Diencephalon (tissue), 1 donor: ENCODE data around the gene HJV. TPM values are rescaled to one million over a fixed set of nuclear protein-coding genes. Genes with fewer than 3 reads are reported as not detected.
A peak's percentile ranks its signal among the peaks of the same experiment; 100 is the strongest.

Source experiments
- small RNA-seq: library from RNA; depleted of rRNA; stranded (forward); fragments of <200 nt; gene quantifications from one replicate; pipeline ENCODE3, GENCODE V24; 2014
- total RNA-seq: library from RNA; depleted of rRNA; stranded (reverse); fragments of >200 nt; gene quantifications from one replicate; pipeline ENCODE4 v1.2.3, GENCODE V29; 2014

The HJV gene, protein sequence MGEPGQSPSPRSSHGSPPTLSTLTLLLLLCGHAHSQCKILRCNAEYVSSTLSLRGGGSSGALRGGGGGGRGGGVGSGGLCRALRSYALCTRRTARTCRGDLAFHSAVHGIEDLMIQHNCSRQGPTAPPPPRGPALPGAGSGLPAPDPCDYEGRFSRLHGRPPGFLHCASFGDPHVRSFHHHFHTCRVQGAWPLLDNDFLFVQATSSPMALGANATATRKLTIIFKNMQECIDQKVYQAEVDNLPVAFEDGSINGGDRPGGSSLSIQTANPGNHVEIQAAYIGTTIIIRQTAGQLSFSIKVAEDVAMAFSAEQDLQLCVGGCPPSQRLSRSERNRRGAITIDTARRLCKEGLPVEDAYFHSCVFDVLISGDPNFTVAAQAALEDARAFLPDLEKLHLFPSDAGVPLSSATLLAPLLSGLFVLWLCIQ
- total RNA-seq = 0.23 TPM

DNA sequence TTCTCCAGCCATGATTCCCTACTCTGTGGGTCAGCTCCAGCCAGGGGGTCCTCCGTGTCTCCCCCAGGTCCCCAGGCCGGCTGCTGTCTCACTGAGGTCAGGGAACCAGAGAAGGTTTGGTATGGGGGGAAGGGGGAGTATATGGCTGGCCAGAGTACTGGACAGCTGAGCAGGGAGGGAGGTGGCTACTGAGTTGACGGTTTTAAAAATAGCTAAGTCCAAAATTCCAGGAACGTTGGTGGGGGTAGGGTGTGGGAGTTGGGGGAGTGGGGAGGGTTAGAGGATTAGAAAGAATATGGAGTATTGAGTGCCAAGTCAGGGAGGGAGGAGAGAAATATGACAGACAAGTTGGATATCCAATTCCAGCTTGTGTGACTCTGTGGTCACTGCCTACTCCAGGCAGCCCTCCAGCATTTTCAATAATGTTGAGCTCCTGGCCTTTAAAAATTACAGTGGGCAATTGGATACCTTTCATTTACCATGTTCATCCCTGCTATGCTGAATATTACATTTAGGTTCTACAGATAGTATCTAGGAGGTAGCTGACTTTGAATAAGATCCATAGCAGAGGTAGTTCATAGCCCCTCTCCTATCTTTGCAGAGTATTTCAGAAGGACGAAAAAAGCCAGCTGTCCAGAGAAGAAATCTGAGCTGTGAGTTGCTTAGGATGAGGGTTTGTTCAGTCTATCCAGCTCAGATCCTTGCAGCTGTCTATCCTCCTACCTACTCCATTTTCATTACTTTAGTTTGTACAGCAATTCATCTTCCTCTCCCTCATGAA lies at the start of gene HJV:
Gene HJV, minus strand, starts transcription at position 114 of the 781 bp plus-strand sequence. CDS start 1,504 bp downstream, outside the sequence.

DNA sequence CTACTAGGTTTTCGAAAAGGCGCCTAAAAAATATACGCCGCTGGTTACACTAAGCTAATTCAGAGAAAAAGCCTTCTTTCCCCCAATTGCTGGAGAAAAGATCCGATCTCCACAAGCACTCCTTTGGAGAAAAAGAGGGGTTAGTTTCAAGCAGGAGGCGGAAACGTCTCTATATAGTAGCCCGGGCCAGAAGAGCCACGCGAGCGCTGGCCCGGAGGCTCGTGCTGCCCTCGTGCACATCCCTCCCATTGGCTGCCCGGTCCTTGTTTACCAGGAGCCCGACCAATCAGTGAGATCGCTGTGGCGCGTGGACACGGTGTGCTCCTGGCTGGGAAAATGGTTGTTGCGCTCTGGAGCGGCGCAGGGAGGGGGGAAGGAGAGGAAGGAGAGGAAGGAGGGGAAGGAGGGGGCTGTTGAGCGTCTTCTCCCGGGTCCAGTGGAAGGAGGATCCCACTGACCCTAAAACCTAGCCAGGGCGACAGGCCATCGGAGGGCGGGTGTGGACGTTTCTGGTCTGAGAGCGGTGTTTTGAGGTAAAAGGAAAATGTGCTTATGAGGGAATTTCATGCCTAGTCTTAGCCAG lies 25.0 kb downstream of the HJV start, which contains the start of gene TXNIP:
Gene TXNIP, minus strand, starts transcription at position 147 of the 583 bp plus-strand sequence. CDS start 313 bp downstream, outside the sequence.

Small RNA genes within 50 kb of the gene (small RNA-seq; reads per million reads assigned to genes)
- 8.2 reads per million, percentile 93 among the genes with 10 or more reads in this experiment for gene RNVU1-6

Other genes with a start within 250 kb of the HJV start
- gene RNF115, start 197.6 kb downstream of the HJV start, total RNA-seq = 32.5 TPM
- 29.1 TPM for gene POLR3C, start 197.5 kb downstream of the HJV start, total RNA-seq
- 8.5 TPM for gene NUDT17, start 176.1 kb downstream of the HJV start, total RNA-seq
- 11.5 TPM for gene PIAS3, start 162.7 kb downstream of the HJV start, total RNA-seq
- gene ANKRD35, start 135.9 kb downstream of the HJV start, total RNA-seq = 1.6 TPM
- gene ITGA10, start 111.7 kb downstream of the HJV start, total RNA-seq = 1.4 TPM
- 32.1 TPM for gene PEX11B, start 103.0 kb downstream of the HJV start, total RNA-seq
- 74.5 TPM for gene RBM8A, start 94.3 kb downstream of the HJV start, total RNA-seq
- 23.5 TPM for gene LIX1L, start 63.7 kb downstream of the HJV start, total RNA-seq
- 2.5 TPM for gene ANKRD34A, start 57.2 kb downstream of the HJV start, total RNA-seq
- gene POLR3GL, start 57.0 kb downstream of the HJV start, total RNA-seq = 13.4 TPM
- gene TXNIP, start 25.2 kb downstream of the HJV start, total RNA-seq = 93.9 TPM
- gene NBPF10, start 123.1 kb upstream of the HJV start, total RNA-seq = 0.92 TPM
- gene NOTCH2NLA, start 207.3 kb upstream of the HJV start, total RNA-seq = 20.3 TPM